ENCODE measurements around the gene MKRN2.

GRCh38 chr3:12586403-12586802 is 29.5 kb downstream of the MKRN2 start:
- TF ChIP-seq EZH2phosphoT487 (IDR thresholded peaks at IDR 0.05; ENCODE audit: insufficient read depth, low read depth), result no peak
- no peak for TF ChIP-seq EZH2 (IDR thresholded peaks at IDR 0.05; ENCODE audit: insufficient read depth, poor library complexity, severe bottlenecking)
